Panc1 (cell line): ENCODE measurements around the gene HSFX3. TPM values are rescaled to one million over a fixed set of nuclear protein-coding genes. Genes with fewer than 3 reads are reported as not detected.
"Not testable (repeated sequence)": the region's sequence is repeated elsewhere in the genome, so short reads cannot be mapped to it uniquely, and the experiment has no call there.

Source experiments
- ATAC-seq: fragments of 200-7000 bp; cut with Tn5 transposase; 2 replicates; pipeline ENCODE4 v1.9.1; 2020; ENCODE audit warnings: mild to moderate bottlenecking, moderate library complexity
- BruUV-seq: library from RNA; stranded (reverse); fragments of 400-500 nt; replicated peaks from 2 replicates; lab custom pipeline; 2021; lab: Mats Ljungman, UMichigan
- CTCF ChIA-PET: fragments of 300-600 bp; sonication (Branson Sonifier 250); formaldehyde crosslinking; loops from one replicate; lab custom pipeline; 2022; ENCODE audit warnings: antibody characterized with exemption; lab: Charles Lee
- POLR2A ChIA-PET: fragments of 300-600 bp; sonication (Branson Sonifier 250); formaldehyde crosslinking; loops from one replicate; lab custom pipeline; 2022; ENCODE audit warnings: antibody characterized with exemption; lab: Charles Lee
- DNase-seq: peaks from one replicate; pipeline ENCODE4 v3.0.0-alpha.2; 2010; ENCODE audit warnings: low read depth, low spot score
- H3K27ac ChIP-seq: 2 replicates; pipeline ENCODE4 v1.5.1; 2011; ENCODE audit warnings: mild to moderate bottlenecking, low read length, inconsistent platforms
- H3K27me3 ChIP-seq: fragments of 200-500 bp; sonication (Bioruptor generic); 2 replicates; pipeline ENCODE4 v1.6.0; 2014; ENCODE audit warnings: low read length, inconsistent platforms; ENCODE audit not compliant: control insufficient read depth, insufficient read depth
- H3K36me3 ChIP-seq: fragments of 200-500 bp; sonication (Bioruptor generic); 2 replicates; pipeline ENCODE4 v1.5.1; 2014; ENCODE audit warnings: inconsistent platforms, mild to moderate bottlenecking, low read length, moderate library complexity; ENCODE audit not compliant: control insufficient read depth, insufficient read depth
- H3K4me1 ChIP-seq: 2 replicates; pipeline ENCODE4 v1.5.1; 2011; ENCODE audit warnings: inconsistent platforms, mild to moderate bottlenecking, low read length, moderate library complexity; ENCODE audit not compliant: control insufficient read depth, insufficient read depth
- H3K4me3 ChIP-seq, 2 experiments: 2 replicates each; pipeline ENCODE4 v1.5.1; 2011 to 2012; ENCODE audit warnings: low read depth in 2 of 2, low read length in 2 of 2, mild to moderate bottlenecking in 2 of 2, inconsistent platforms in 1 of 2, moderate library complexity in 1 of 2
- H3K9me3 ChIP-seq: fragments of 200-500 bp; sonication (Bioruptor generic); 2 replicates; pipeline ENCODE4 v1.5.1; 2014; ENCODE audit warnings: low read depth, mild to moderate bottlenecking, inconsistent platforms, low read length, moderate library complexity; ENCODE audit not compliant: control insufficient read depth, insufficient read depth
- CTCF ChIP-seq: fragments of 450-650 bp; IDR thresholded peaks from 2 replicates; pipeline ENCODE4 v1.5.1; 2017; ENCODE audit warnings: mild to moderate bottlenecking
- POLR2AphosphoS5 ChIP-seq: IDR thresholded peaks from 2 replicates; pipeline ENCODE4 v1.6.1; 2012; ENCODE audit warnings: mild to moderate bottlenecking, low read depth, low read length, moderate library complexity
- REST ChIP-seq, 2 experiments: IDR thresholded peaks; 2 replicates each; pipeline ENCODE4 v1.6.1; 2011 to 2012; ENCODE audit warnings: low read depth in 2 of 2, control low read depth in 1 of 2, low read length in 1 of 2, mild to moderate bottlenecking in 1 of 2, moderate library complexity in 1 of 2; ENCODE audit not compliant: insufficient read depth in 1 of 2
- SIN3A ChIP-seq: IDR thresholded peaks from 2 replicates; pipeline ENCODE4 v1.6.1; 2012; ENCODE audit warnings: low read depth, mild to moderate bottlenecking, low read length, moderate library complexity, borderline replicate concordance; ENCODE audit not compliant: insufficient read depth
- TCF7L2 ChIP-seq: IDR thresholded peaks from 2 replicates; pipeline ENCODE4 v1.6.1; 2011; ENCODE audit warnings: mild to moderate bottlenecking, low read depth, low read length, inconsistent platforms
- in situ Hi-C: cut with HindIII; loops from 2 replicates; pipeline ENCODE4 v1.10.0; 2016; ENCODE audit warnings: low sequenced_read_pairs, low pct_unique_long_range_greater_than_20kb
- intact Hi-C: fragments of 100-400 bp; cut with micrococcal nuclease; formaldehyde crosslinking; loops from one replicate; pipeline ENCODE4 v1.10.0; 2022; ENCODE audit not compliant: unreplicated experiment
- total RNA-seq: library from RNA; stranded (reverse); gene quantifications from one replicate; pipeline ENCODE4 v1.2.1, GENCODE V29; 2021; ENCODE audit not compliant: unreplicated experiment

The HSFX3 gene
- total RNA-seq, 1 experiment from 2014 or later: not detected

GRCh38 chrX:149522916-149523315 is 26.8 kb downstream of the HSFX3 start:
- Histone ChIP-seq H3K27ac (no peak overlapping the region), H3K36me3 (no peaks in the 10 kb centered on the region), H3K4me1 (no peaks in the 10 kb centered on the region), H3K4me3 (no peak overlapping the region), H3K9me3 (no peaks in the 10 kb centered on the region), H3K27me3 (no peaks in the 10 kb centered on the region)
- in situ Hi-C loops (loop anchor here (25.0 kb wide), 1 partner anchor 1114 kb away; no protein-coding TSS in a partner anchor), intact Hi-C loops (no loop called here)
- ATAC-seq (no peak), DNase-seq (no peak)
- TF ChIP-seq CTCF: no peak
- TF ChIP-seq SIN3A: no peak
- no peak for TF ChIP-seq TCF7L2
- TF ChIP-seq POLR2AphosphoS5: no peak
- TF ChIP-seq REST (IDR thresholded peaks at IDR 0.05; ENCODE audit: insufficient read depth in 1 of 2, low read depth in 2 of 2, low read length in 1 of 2): no peak
- ChIA-PET CTCF (no interaction called here), POLR2A (no interaction called here)
- no TSS peak for BruUV-seq

- Histone ChIP-seq H3K36me3 (no peaks in the 10 kb centered on the region), H3K9me3 (no peaks in the 10 kb centered on the region), H3K4me1 (no peaks in the 10 kb centered on the region), H3K27ac (no peak overlapping the region), H3K27me3 (no peaks in the 10 kb centered on the region), H3K4me3 (no peak overlapping the region)
- in situ Hi-C loops (loop anchor here (25.0 kb wide), 1 partner anchor 1116 kb away; no protein-coding TSS in a partner anchor), intact Hi-C loops (no loop called here)
- no peak for DNase-seq
- no peak for ATAC-seq
- POLR2A ChIA-PET: no interaction called here
- CTCF ChIA-PET: interaction anchor here (0.6 kb wide), 1 partner anchor 109 kb away, joined by 3 read pairs; no protein-coding TSS in a partner anchor
- no TSS peak for BruUV-seq
- TF ChIP-seq TCF7L2 (no peak), SIN3A (no peak), POLR2AphosphoS5 (no peak), REST (IDR thresholded peaks at IDR 0.05; ENCODE audit: insufficient read depth in 1 of 2, low read depth in 2 of 2, low read length in 1 of 2) (no peak), CTCF (no peak)
Observed at GRCh38 chrX:149521438-149521837, 28.3 kb downstream of the HSFX3 start.

GRCh38 chrX:149520636-149521277 is 29.0 kb downstream of the HSFX3 start:
- intact Hi-C loops, POLR2A ChIA-PET, DNase-seq: not testable (repeated sequence)

More at GRCh38 chrX:149520636-149521277, 29.0 kb downstream of the HSFX3 start:
- H3K4me1 ChIP-seq, H3K9me3 ChIP-seq, ATAC-seq, H3K27me3 ChIP-seq, CTCF ChIA-PET, H3K4me3 ChIP-seq, H3K27ac ChIP-seq, BruUV-seq, H3K36me3 ChIP-seq: not testable (repeated sequence)
- in situ Hi-C loops: loop anchor here (25.0 kb wide), 1 partner anchor 1117 kb away; no protein-coding TSS in a partner anchor
